GM12878 (cell line): Measurements from ENCODE around the gene BEST3. TPM values are rescaled to one million over a fixed set of nuclear protein-coding genes. Genes with fewer than 3 reads are reported as not detected.

Experiments
- ATAC-seq: fragments of 200-7000 bp; cut with Tn5 transposase; 3 replicates; pipeline ENCODE4 v1.9.1; 2020; ENCODE audit warnings: mild to moderate bottlenecking, moderate library complexity
- BruUV-seq: library from RNA; stranded (reverse); fragments of 400-500 nt; replicated peaks from 2 replicates; lab custom pipeline; 2021; lab: Mats Ljungman, UMichigan
- CTCF ChIA-PET: fragments of 300-600 bp; sonication (Branson Sonifier 250); formaldehyde crosslinking; extraction: SDS; loops from one replicate; lab custom pipeline; 2021; ENCODE audit warnings: inconsistent platforms; lab: Yijun Ruan, JAX
- POLR2A ChIA-PET: fragments of 350-600 bp; formaldehyde crosslinking; extraction: SDS; loops from one replicate; lab custom pipeline; 2021; ENCODE audit warnings: inconsistent platforms; lab: Charles Lee
- RAD21 ChIA-PET: fragments of 300-600 bp; sonication (Branson Sonifier 250); formaldehyde crosslinking; loops from one replicate; lab custom pipeline; 2023; ENCODE audit warnings: antibody characterized with exemption; ENCODE audit not compliant: unreplicated experiment; lab: Charles Lee
- SMC1A ChIA-PET: fragments of 300-600 bp; sonication (Branson Sonifier 250); formaldehyde crosslinking; loops from one replicate; lab custom pipeline; 2023; ENCODE audit not compliant: unreplicated experiment, uncharacterized antibody; lab: Charles Lee
- DNase-seq: peaks from one replicate; pipeline ENCODE4 v3.0.0-alpha.2; 2011; ENCODE audit warnings: low read depth, low spot score
- FAIRE-seq: peaks from 3 replicates; lab custom pipeline; 2011; peaks lifted over from hg19 to GRCh38; lab: Jason Lieb, UNC
- H2AFZ ChIP-seq: 2 replicates; pipeline ENCODE4 v1.6.0; 2011; ENCODE audit warnings: low read depth, low read length, control low read depth; ENCODE audit not compliant: control insufficient read depth
- H3K27ac ChIP-seq: 2 replicates; pipeline ENCODE4 v1.5.1; 2011; ENCODE audit warnings: control low read depth; ENCODE audit not compliant: control insufficient read depth, insufficient read depth
- H3K27me3 ChIP-seq, 2 experiments: replicated peaks in 1 of 2; 2 replicates each; pipeline versions ENCODE4 v1.6.0 to v1.6.1; 2011; ENCODE audit warnings: low read length in 1 of 2; ENCODE audit not compliant: control insufficient read depth in 2 of 2, insufficient read depth in 2 of 2
- H3K36me3 ChIP-seq, 2 experiments: 2 replicates each; pipeline ENCODE4 v1.5.1; 2011; ENCODE audit warnings: low read length in 1 of 2; ENCODE audit not compliant: control insufficient read depth in 2 of 2, insufficient read depth in 2 of 2
- H3K4me1 ChIP-seq: 2 replicates; pipeline ENCODE4 v1.6.1; 2011; ENCODE audit warnings: mild to moderate bottlenecking, low read length, moderate library complexity, mixed read lengths; ENCODE audit not compliant: control insufficient read depth, insufficient read depth
- H3K4me2 ChIP-seq: 2 replicates; pipeline ENCODE4 v1.6.0; 2011; ENCODE audit warnings: control low read depth; ENCODE audit not compliant: control insufficient read depth, insufficient read depth
- H3K4me3 ChIP-seq: fragments of 200-600 bp; sonication (generic); 2 replicates; pipeline ENCODE4 v1.5.1; 2016
- H3K79me2 ChIP-seq: 2 replicates; pipeline ENCODE4 v1.6.0; 2011; ENCODE audit warnings: low read length; ENCODE audit not compliant: control insufficient read depth, insufficient read depth
- H3K9ac ChIP-seq: 2 replicates; pipeline ENCODE4 v1.8.0; 2011; ENCODE audit warnings: low read length, control low read depth, mixed read lengths; ENCODE audit not compliant: control insufficient read depth, insufficient read depth
- H3K9me3 ChIP-seq: replicated peaks from 3 replicates; pipeline ENCODE4 v1.5.1; 2011; ENCODE audit warnings: mild to moderate bottlenecking, low read length; ENCODE audit not compliant: control insufficient read depth, insufficient read depth
- H4K20me1 ChIP-seq: 2 replicates; pipeline ENCODE4 v1.6.0; 2011; ENCODE audit not compliant: control insufficient read depth, insufficient read depth
- PAX8 ChIP-seq: fragments of 450-650 bp; IDR thresholded peaks from 2 replicates; pipeline ENCODE4 v1.6.1; 2017; ENCODE audit warnings: mild to moderate bottlenecking, moderate library complexity
- POLR2A ChIP-seq: IDR thresholded peaks from 2 replicates; pipeline ENCODE4 v1.6.1; 2011; ENCODE audit warnings: low read depth, mild to moderate bottlenecking, low read length
- POLR2AphosphoS2 ChIP-seq: IDR thresholded peaks from 2 replicates; pipeline ENCODE4 v1.6.1; 2011; ENCODE audit warnings: low read depth, mild to moderate bottlenecking, low read length, improper control_type of control experiment, moderate library complexity
- RAD21 ChIP-seq: IDR thresholded peaks from 2 replicates; pipeline ENCODE4 v1.6.1; 2011; ENCODE audit warnings: mild to moderate bottlenecking, low read depth, low read length, moderate library complexity; ENCODE audit not compliant: insufficient read depth
- USF2 ChIP-seq: IDR thresholded peaks from 2 replicates; pipeline ENCODE4 v1.6.1; 2011; ENCODE audit warnings: low read depth, low read length, improper control_type of control experiment, borderline replicate concordance
- WGBS: methylation state at CpG from one replicate; pipeline ENCODE4 v1.1.6; 2016; ENCODE audit warnings: low lambda C conversion rate; ENCODE audit not compliant: insufficient replicate concordance, insufficient coverage; ENCODE audit errors: missing lambda C conversion rate; 5-methylcytosine and 5-hydroxymethylcytosine counted together
- in situ Hi-C: fragments of 300-500 bp; cut with MboI; formaldehyde crosslinking; loops from 9 replicates; pipeline ENCODE4 v1.14.3; 2018; ENCODE audit warnings: mixed read lengths
- intact Hi-C: fragments of 100-400 bp; cut with micrococcal nuclease; formaldehyde crosslinking; loops from one replicate; pipeline ENCODE4 v1.14.2; 2022; ENCODE audit not compliant: unreplicated experiment
- polyA plus RNA-seq, 11 experiments: library from polyadenylated mRNA; depleted of rRNA in 4 of 11; unstranded in 6 of 11; stranded (reverse) in 5 of 11; fragments of >200 nt; fragmentation: Nextera tagmentation in 4 of 11; fragmentation: Illumina TruSeq in 1 of 11; extraction: Ambion mirVana in 4 of 11; extraction: Trizol in 1 of 11; gene quantifications; 1 replicate in 1 of 11; 2 replicates in 10 of 11; pipeline versions ENCODE4 v1.2.1 to v1.2.3, GENCODE V29; 2011 to 2016; ENCODE audit warnings: inconsistent platforms in 2 of 11, missing spikeins in 2 of 11, low read depth in 1 of 11
- total RNA-seq, 4 experiments: library from RNA; depleted of rRNA in 3 of 4; stranded (reverse); fragments of >200 nt in 3 of 4; fragmentation: Illumina TruSeq in 1 of 4; extraction: Trizol in 1 of 4; gene quantifications; 2 replicates each; pipeline versions ENCODE4 v1.2.1 to v1.2.3, GENCODE V29; 2013 to 2021
- TF ChIP-seq, protein P1 (sequence below): IDR thresholded peaks from 2 replicates; pipeline ENCODE4 v1.6.1; 2012; ENCODE audit warnings: low read depth, low read length, improper control_type of control experiment
- TF ChIP-seq, protein P2 (sequence below), 3 experiments: IDR thresholded peaks in 2 of 3; conservative IDR thresholded peaks in 1 of 3; 2 replicates each; pipeline ENCODE4 v1.5.1; 2011; ENCODE audit warnings: low read depth in 3 of 3, low read length in 3 of 3, mild to moderate bottlenecking in 3 of 3, control low read depth in 2 of 3, moderate library complexity in 2 of 3, inconsistent platforms in 1 of 3, mixed read lengths in 1 of 3; ENCODE audit not compliant: control insufficient read depth in 2 of 3, insufficient read depth in 1 of 3; ENCODE audit errors: extremely low read depth in 1 of 3

BEST3 gene
- total and polyA plus RNA-seq, 10 of the 15 experiments (the other 5 are each of a cell fraction or from before 2014, with no cell fraction given), result not detected

DNA sequence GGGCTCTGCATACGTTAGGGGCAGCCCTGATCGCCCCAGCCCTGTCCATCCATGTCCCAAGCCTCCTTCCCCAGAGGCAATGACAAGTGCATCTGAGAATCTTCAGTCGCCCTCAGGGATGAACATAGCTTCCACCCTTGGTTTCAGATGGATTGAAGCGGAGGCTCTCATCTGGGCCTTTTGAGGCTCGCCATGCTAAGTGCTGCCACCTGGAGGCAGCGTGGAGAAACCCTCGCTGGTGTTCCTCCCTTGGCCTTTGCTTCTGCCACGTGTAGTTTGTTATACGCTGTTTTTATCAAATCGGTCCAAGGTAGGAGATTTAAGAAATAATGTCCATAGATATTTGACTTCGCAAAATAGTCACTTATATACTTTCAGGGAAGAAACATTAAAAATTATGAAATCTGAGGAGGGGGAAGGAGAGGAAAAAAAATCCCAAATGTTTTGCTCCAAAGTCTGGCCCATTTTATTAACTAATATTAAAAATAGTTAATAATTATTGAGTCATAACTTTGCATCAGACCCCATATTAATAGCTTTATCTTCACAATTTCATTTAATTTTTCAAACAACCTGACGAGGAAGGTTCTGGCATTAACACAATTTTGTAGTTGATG, 59.6 kb downstream of the BEST3 start (continued):
- TF ChIP-seq, protein P1, sequence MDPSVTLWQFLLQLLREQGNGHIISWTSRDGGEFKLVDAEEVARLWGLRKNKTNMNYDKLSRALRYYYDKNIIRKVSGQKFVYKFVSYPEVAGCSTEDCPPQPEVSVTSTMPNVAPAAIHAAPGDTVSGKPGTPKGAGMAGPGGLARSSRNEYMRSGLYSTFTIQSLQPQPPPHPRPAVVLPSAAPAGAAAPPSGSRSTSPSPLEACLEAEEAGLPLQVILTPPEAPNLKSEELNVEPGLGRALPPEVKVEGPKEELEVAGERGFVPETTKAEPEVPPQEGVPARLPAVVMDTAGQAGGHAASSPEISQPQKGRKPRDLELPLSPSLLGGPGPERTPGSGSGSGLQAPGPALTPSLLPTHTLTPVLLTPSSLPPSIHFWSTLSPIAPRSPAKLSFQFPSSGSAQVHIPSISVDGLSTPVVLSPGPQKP, result no peak
- TF ChIP-seq POLR2AphosphoS2, result no peak
- TF ChIP-seq POLR2A, result no peak
- no peak for TF ChIP-seq PAX8
- peak; percentile 63 for TF ChIP-seq RAD21
- TF ChIP-seq, all 136 proteins: peak for 4

DNA sequence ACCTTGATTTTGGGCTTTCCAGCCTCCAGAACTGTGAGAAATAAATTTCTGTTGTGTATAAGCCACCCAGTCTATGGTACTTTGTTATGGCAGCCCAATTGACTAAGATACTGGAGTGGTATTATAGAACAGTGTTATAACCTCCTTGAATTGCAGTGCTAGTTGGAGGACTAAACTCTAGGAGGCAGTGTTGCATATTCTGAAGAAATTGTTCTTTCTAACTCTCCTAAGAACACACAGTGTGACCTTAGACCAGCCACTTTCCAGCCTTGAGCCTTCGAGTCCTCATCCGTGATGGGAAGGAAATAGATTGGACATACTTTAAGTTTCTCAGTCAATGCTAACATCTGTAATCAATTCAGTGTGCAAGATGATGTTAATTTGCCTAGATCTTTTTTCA, 66.0 kb downstream of the BEST3 start:
- ATAC-seq (peak; percentile 72), FAIRE-seq (no peak), DNase-seq (no peak)
- H4K20me1 ChIP-seq, result no peaks in the 10 kb centered on the region
- H3K27me3 ChIP-seq, result no peaks in the 10 kb centered on the region
- 47% methylated on average over 2 of the region's 2 CpGs for WGBS
- H3K27ac ChIP-seq, result no peak overlapping the region
- in situ Hi-C loops, result no loop called here
- ChIA-PET SMC1A (no interaction called here), RAD21 (no interaction called here), CTCF (interaction anchor here (0.6 kb wide), 1 partner anchor 15 kb away, joined by 3 read pairs; no protein-coding TSS in a partner anchor), POLR2A (no interaction called here)
- H3K4me2 ChIP-seq, result no peak overlapping the region
- no peaks in the 10 kb centered on the region for H3K9me3 ChIP-seq
- H3K4me1 ChIP-seq, result no peaks in the 10 kb centered on the region
- H2AFZ ChIP-seq, result no peak overlapping the region
- BruUV-seq, result no TSS peak
- H3K79me2 ChIP-seq, result no peaks in the 10 kb centered on the region
- H3K9ac ChIP-seq, result no peak overlapping the region
- H3K36me3 ChIP-seq, result no peaks in the 10 kb centered on the region
- TF ChIP-seq RAD21, result 0 out of 2 replicates have a peak, but pooled peaks have one; percentile 3
- TF ChIP-seq, protein P2, sequence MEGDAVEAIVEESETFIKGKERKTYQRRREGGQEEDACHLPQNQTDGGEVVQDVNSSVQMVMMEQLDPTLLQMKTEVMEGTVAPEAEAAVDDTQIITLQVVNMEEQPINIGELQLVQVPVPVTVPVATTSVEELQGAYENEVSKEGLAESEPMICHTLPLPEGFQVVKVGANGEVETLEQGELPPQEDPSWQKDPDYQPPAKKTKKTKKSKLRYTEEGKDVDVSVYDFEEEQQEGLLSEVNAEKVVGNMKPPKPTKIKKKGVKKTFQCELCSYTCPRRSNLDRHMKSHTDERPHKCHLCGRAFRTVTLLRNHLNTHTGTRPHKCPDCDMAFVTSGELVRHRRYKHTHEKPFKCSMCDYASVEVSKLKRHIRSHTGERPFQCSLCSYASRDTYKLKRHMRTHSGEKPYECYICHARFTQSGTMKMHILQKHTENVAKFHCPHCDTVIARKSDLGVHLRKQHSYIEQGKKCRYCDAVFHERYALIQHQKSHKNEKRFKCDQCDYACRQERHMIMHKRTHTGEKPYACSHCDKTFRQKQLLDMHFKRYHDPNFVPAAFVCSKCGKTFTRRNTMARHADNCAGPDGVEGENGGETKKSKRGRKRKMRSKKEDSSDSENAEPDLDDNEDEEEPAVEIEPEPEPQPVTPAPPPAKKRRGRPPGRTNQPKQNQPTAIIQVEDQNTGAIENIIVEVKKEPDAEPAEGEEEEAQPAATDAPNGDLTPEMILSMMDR (IDR thresholded peaks at IDR 0.05 in 2 of 3, conservative IDR thresholded peaks at IDR 0.05 in 1 of 3; ENCODE audit: control insufficient read depth in 2 of 3, extremely low read depth in 1 of 3, insufficient read depth in 1 of 3, low read depth in 3 of 3, low read length in 3 of 3), result peak in 1 of 3 experiments; percentile 32; a peak in 2 of 6 replicates
- no peak for TF ChIP-seq USF2
- no peak overlapping the region for H3K4me3 ChIP-seq
- intact Hi-C loops, result no loop called here
